Endothelial cell (in vitro differentiated cells): ENCODE measurements around the gene ABI3. TPM values are rescaled to one million over a fixed set of nuclear protein-coding genes. Genes with fewer than 3 reads are reported as not detected.

Source experiments
- DNase-seq: peaks from one replicate; pipeline ENCODE4 v3.0.0; 2021; ENCODE audit warnings: low spot score
- H3K27ac Mint-ChIP-seq: one replicate; pipeline ENCODE4 v1.8.0; 2021; ENCODE audit warnings: mixed read lengths, inconsistent platforms; ENCODE audit not compliant: unreplicated experiment
- H3K27me3 Mint-ChIP-seq: one replicate; pipeline ENCODE4 v1.8.0; 2021; ENCODE audit warnings: mild to moderate bottlenecking, moderate library complexity, mixed read lengths, inconsistent platforms; ENCODE audit not compliant: unreplicated experiment
- H3K36me3 Mint-ChIP-seq: one replicate; pipeline ENCODE4 v1.8.0; 2021; ENCODE audit warnings: mild to moderate bottlenecking, low read depth, mixed read lengths, inconsistent platforms; ENCODE audit not compliant: unreplicated experiment
- H3K4me1 Mint-ChIP-seq: one replicate; pipeline ENCODE4 v1.8.0; 2021; ENCODE audit warnings: mild to moderate bottlenecking, mixed read lengths, inconsistent platforms; ENCODE audit not compliant: unreplicated experiment
- H3K4me3 Mint-ChIP-seq: one replicate; pipeline ENCODE4 v1.8.0; 2021; ENCODE audit warnings: mild to moderate bottlenecking, mixed read lengths, inconsistent platforms; ENCODE audit not compliant: unreplicated experiment
- H3K9me3 Mint-ChIP-seq: one replicate; pipeline ENCODE4 v1.8.0; 2021; ENCODE audit warnings: mixed read lengths, inconsistent platforms; ENCODE audit not compliant: unreplicated experiment
- CTCF ChIP-seq: fragments of 200-600 bp; sonication (generic); IDR thresholded peaks from one replicate; pipeline ENCODE4 v1.5.0; 2021; ENCODE audit warnings: antibody characterized with exemption; ENCODE audit not compliant: unreplicated experiment
- total RNA-seq: library from RNA; stranded (reverse); fragmentation: NEBNext Ultra II Directional; extraction: Animal tissue kit (Norgen Biotek cat#: 25700); gene quantifications from one replicate; pipeline ENCODE4 v1.2.1, GENCODE V29; 2021; ENCODE audit not compliant: unreplicated experiment

ABI3 gene
- total RNA-seq, 1 donor from 2014 or later, result 15.7 TPM

GRCh38 chr17:49191917-49192741 is 18.4 kb upstream of the ABI3 start:
- no peaks in the 10 kb centered on the region for H3K9me3 Mint-ChIP-seq
- peak overlapping the region; percentile 99 for H3K27ac Mint-ChIP-seq
- TF ChIP-seq CTCF, result no peak
- H3K4me3 Mint-ChIP-seq, result peak overlapping the region; percentile 99
- peaks cover 16% of the 10 kb centered on the region for H3K4me1 Mint-ChIP-seq
- peaks cover 15% of the 10 kb centered on the region for H3K27me3 Mint-ChIP-seq
- peaks cover 9% of the 10 kb centered on the region for H3K36me3 Mint-ChIP-seq
- peak; percentile 96 for DNase-seq

- no peak for TF ChIP-seq CTCF
- Mint-ChIP-seq H3K27me3 (peaks cover 15% of the 10 kb centered on the region), H3K4me1 (peaks cover 16% of the 10 kb centered on the region), H3K9me3 (no peaks in the 10 kb centered on the region), H3K36me3 (peaks cover 9% of the 10 kb centered on the region), H3K4me3 (peak overlapping the region; percentile 99), H3K27ac (peak overlapping the region; percentile 99)
- peak; percentile 26 for DNase-seq
Measured at GRCh38 chr17:49193513-49194296, 16.8 kb upstream of the ABI3 start.

DNA sequence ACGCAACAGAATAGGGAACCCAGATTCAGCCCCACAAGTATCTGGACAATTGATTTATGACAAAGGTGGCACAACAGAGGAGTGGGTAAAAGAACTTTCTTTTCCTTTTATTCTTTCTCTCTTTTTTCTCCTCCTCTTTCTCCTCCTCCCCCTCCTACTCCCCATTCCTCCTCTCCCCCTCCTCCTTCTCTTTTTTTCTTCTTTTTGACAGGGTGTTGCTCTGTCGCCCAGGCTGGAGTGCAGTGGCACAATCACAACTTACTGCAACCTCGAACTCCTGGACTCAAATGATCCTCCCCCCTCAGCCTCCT is 16.3 kb upstream of the ABI3 start:
- DNase-seq, result no peak
- H3K9me3 Mint-ChIP-seq, result no peaks in the 10 kb centered on the region
- H3K36me3 Mint-ChIP-seq, result peaks cover 9% of the 10 kb centered on the region
- H3K4me1 Mint-ChIP-seq, result peaks cover 16% of the 10 kb centered on the region
- H3K27ac Mint-ChIP-seq, result peak overlapping the region; percentile 91
- H3K27me3 Mint-ChIP-seq, result peaks cover 15% of the 10 kb centered on the region
- peak overlapping the region; percentile 54 for H3K4me3 Mint-ChIP-seq
- no peak for TF ChIP-seq CTCF

- TF ChIP-seq CTCF, result no peak
- Mint-ChIP-seq H3K27me3 (peaks cover 16% of the 10 kb centered on the region), H3K9me3 (no peaks in the 10 kb centered on the region), H3K36me3 (peaks cover 9% of the 10 kb centered on the region), H3K4me1 (peaks cover 16% of the 10 kb centered on the region), H3K4me3 (no peak overlapping the region), H3K27ac (no peak overlapping the region)
- no peak for DNase-seq
Measured at GRCh38 chr17:49195751-49196150, 14.8 kb upstream of the ABI3 start.

- no peaks in the 10 kb centered on the region for H3K9me3 Mint-ChIP-seq
- no peak overlapping the region for H3K27ac Mint-ChIP-seq
- peaks cover 15% of the 10 kb centered on the region for H3K27me3 Mint-ChIP-seq
- TF ChIP-seq CTCF, result no peak
- peaks cover 15% of the 10 kb centered on the region for H3K4me1 Mint-ChIP-seq
- peaks cover 7% of the 10 kb centered on the region for H3K36me3 Mint-ChIP-seq
- H3K4me3 Mint-ChIP-seq, result no peak overlapping the region
- DNase-seq, result no peak
Measured at GRCh38 chr17:49196520-49196919, 14.0 kb upstream of the ABI3 start.
